Mucosa of descending colon (tissue), 3 donors: ENCODE results near the gene SPATC1L. TPM values are rescaled to one million over a fixed set of nuclear protein-coding genes. Genes with fewer than 3 reads are reported as not detected.

ENCODE experiments used
- ATAC-seq: fragments of 200-7000 bp; cut with Tn5 transposase; one replicate; pipeline ENCODE4 v1.9.1; 2020; ENCODE audit warnings: mild to moderate bottlenecking, moderate library complexity
- DNase-seq, 3 donors: peaks; one replicate each; pipeline ENCODE4 v3.0.0-alpha.2; 2020
- H3K36me3 ChIP-seq: fragments of 200-600 bp; one replicate; pipeline ENCODE4 v1.8.0; 2021; ENCODE audit warnings: low read depth, mild to moderate bottlenecking
- H3K4me1 ChIP-seq: fragments of 200-600 bp; one replicate; pipeline ENCODE4 v1.8.0; 2021; ENCODE audit warnings: low read depth, mild to moderate bottlenecking
- H3K4me3 ChIP-seq: fragments of 200-600 bp; one replicate; pipeline ENCODE4 v1.8.0; 2021; ENCODE audit warnings: mild to moderate bottlenecking
- H3K9me3 ChIP-seq: fragments of 200-600 bp; one replicate; pipeline ENCODE4 v1.8.0; 2021; ENCODE audit warnings: mild to moderate bottlenecking
- intact Hi-C, 2 donors: fragments of 100-400 bp; cut with DNase I in 1 of 2; cut with micrococcal nuclease in 1 of 2; formaldehyde crosslinking; loops; one replicate each; pipeline versions ENCODE4 v1.11.0 to v1.11.1; 2022; cut with DNase I, micrococcal nuclease
- total RNA-seq, 3 donors: library from RNA; stranded (reverse); fragmentation: NEBNext Ultra II Directional in 2 of 3; extraction: Animal tissue kit (Norgen Biotek cat#: 25700) in 2 of 3; gene quantifications; one replicate each; pipeline versions ENCODE4 v1.2.1 to v1.2.4, GENCODE V29; 2021 to 2023
- TF ChIP-seq, protein P1 (sequence below): fragments of 200-600 bp; IDR thresholded peaks from one replicate; pipeline ENCODE4 v1.8.0; 2022; ENCODE audit warnings: antibody characterized with exemption, mild to moderate bottlenecking
- donor health status: DM: no; HTN: no; CAD: no; lungs with moderate emphysema.
- donor health status: DM: no; HTN: no; CAD: no.
- donor health status: DM: no; HTN: yes; CAD: no.

Gene SPATC1L
- total RNA-seq, 3 donors from 2014 or later: 4.6 to 10.9 (median 4.6) TPM

DNA sequence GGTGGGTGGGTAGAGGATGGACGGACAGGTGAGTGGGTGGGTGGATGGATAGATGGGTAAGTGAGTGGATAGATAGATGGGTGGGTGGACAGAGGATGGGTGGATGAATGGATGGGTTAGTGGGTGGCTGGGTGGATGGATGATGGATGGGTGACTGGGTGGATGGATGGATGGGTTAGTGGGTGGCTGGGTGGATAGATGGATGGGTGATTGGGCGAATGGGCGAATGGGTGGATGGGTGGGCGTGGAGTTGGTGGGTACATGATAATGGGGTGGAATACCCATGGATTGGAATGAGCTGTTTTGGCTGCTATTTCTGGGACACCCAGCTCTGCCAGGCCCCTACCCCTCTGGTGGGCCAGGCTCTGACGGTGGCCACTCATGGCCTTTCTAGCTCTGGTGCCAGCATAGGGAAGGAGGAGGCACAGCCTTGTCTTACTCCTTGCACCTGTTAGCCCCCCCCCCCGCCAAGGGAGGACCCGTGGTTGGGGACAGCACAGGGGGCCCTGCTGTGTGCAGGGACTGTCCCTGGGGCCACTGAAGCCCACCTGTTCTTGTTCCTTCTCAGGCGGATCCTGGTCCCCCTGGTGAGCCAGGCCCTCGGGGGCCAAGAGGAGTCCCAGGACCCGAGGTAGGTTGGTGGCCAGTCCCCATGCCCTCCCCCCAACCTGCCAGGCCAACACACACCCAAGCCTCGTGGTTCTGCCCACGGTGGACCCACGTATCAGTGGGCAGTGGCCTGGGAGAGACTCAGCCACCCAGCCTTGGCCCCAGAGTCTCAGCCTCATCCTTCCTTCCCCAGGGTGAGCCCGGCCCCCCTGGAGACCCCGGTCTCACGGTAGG is 60.0 kb downstream of the SPATC1L start:
- Histone ChIP-seq H3K9me3 (no peaks in the 10 kb centered on the region), H3K4me1 (no peaks in the 10 kb centered on the region), H3K36me3 (no peaks in the 10 kb centered on the region), H3K4me3 (no peak overlapping the region)
- TF ChIP-seq, protein P1, sequence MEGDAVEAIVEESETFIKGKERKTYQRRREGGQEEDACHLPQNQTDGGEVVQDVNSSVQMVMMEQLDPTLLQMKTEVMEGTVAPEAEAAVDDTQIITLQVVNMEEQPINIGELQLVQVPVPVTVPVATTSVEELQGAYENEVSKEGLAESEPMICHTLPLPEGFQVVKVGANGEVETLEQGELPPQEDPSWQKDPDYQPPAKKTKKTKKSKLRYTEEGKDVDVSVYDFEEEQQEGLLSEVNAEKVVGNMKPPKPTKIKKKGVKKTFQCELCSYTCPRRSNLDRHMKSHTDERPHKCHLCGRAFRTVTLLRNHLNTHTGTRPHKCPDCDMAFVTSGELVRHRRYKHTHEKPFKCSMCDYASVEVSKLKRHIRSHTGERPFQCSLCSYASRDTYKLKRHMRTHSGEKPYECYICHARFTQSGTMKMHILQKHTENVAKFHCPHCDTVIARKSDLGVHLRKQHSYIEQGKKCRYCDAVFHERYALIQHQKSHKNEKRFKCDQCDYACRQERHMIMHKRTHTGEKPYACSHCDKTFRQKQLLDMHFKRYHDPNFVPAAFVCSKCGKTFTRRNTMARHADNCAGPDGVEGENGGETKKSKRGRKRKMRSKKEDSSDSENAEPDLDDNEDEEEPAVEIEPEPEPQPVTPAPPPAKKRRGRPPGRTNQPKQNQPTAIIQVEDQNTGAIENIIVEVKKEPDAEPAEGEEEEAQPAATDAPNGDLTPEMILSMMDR: no peak
- peak in 2 of 3 donors; percentile 13 to 33 for DNase-seq
- ATAC-seq: no peak
- intact Hi-C loops: no loop called here

DNA sequence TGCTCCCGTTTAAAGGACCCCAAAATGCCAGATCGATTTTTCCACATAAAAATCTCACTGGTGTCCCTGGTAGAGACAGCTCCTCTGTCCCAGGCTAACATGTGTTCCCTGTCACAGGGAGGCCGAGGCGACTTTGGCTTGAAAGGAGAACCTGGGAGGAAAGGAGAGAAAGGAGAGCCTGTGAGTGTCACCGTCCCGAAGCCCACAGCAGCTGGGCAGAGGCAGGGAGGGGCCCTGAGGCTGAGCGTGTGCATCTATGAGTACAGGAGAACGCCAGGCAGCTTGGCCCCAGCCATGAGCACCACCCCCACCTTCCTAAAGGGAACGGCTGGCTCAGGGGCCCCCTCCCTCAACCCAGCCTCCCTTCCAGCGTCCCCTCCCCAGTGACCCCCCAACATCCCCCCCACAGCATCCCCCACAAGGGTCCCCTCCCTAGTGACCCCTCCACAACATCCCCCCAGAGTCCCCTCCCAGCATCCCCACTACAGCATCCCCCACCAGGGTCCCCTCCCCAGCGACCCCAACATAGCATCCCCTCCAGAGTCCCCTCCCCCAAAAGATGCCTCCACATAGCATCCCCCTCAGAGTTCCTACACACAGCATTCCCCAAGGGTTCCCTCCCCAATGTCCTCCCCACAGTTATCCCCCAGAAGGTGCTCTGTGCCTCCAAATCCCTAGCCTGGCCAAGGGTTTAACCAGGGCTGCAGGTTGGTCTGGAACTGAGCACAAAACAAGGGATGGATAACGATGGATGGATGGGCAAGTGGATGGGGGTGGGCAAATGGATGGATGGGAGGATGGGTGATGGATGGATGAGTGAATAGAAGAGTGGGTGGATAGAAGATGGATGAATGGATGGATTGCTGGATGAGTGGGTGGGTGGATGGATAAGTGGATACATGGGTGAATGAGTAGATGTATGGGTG is 61.2 kb downstream of the SPATC1L start:
- Histone ChIP-seq H3K9me3 (no peaks in the 10 kb centered on the region), H3K36me3 (no peaks in the 10 kb centered on the region), H3K4me3 (no peak overlapping the region), H3K4me1 (no peaks in the 10 kb centered on the region)
- peak in 1 of 3 donors; percentile 26 for DNase-seq
- no peak for ATAC-seq
- intact Hi-C loops: no loop called here
- TF ChIP-seq, protein P1: no peak

- Histone ChIP-seq H3K4me1 (no peaks in the 10 kb centered on the region), H3K36me3 (no peaks in the 10 kb centered on the region), H3K4me3 (no peak overlapping the region), H3K9me3 (no peaks in the 10 kb centered on the region)
- intact Hi-C loops: no loop called here
- no peak for ATAC-seq
- DNase-seq: peak in 2 of 3 donors; percentile 6 to 28
- TF ChIP-seq, protein P1: no peak
These were observed 62.0 kb downstream of the SPATC1L start for GRCh38 chr21:46122237-46122671.

GRCh38 chr21:46121286-46122221 is 62.7 kb downstream of the SPATC1L start:
- intact Hi-C loops: no loop called here
- no peak for ATAC-seq
- Histone ChIP-seq H3K9me3 (no peaks in the 10 kb centered on the region), H3K4me3 (no peak overlapping the region), H3K36me3 (no peaks in the 10 kb centered on the region), H3K4me1 (no peaks in the 10 kb centered on the region)
- TF ChIP-seq, protein P1: no peak
- DNase-seq: peak in 2 of 3 donors; percentile 17 to 40
